ENCODE results near the gene GALNS. TPM values are rescaled to one million over a fixed set of nuclear protein-coding genes. Genes with fewer than 3 reads are reported as not detected.

The GALNS gene
- total RNA-seq, 1 experiment from 2014 or later, result 20.8 TPM

DNA sequence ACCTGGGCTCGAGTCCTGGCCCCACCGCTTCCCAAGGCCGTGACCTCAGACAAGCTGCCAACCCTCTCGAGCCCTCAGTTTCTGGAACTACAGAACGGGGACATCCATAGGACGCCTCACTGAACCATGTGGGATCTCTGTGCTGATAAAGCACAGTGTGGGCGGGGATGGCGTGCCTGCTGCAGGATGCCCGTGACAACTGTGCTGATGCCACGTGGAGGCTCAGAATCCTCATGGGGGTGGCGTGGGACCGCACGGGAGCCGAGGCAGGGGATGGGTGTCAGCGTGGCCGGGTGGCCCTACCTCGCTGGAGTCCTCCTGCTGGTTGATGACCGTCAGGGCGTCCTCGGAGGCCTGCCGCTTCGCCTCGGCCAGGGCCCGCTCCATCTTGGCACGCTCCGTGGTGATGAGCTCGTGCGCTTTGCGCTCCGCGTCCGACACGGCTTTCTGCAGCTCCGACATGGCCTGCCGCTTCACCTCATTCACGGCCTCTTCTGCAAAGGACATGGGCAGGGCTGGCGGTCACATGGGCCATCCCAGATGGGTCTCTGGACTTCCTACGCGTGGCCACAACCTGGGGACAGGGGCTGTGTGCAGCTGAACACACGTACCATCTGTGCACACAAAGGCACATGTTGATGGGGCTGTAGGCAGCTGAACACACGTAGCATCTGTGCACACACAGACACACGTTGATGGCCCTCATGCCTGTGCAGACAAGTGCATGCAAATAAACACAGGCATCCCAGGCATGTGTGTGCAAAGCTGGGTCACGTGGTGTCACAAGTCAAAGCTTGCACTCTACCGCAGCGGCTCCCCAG is 22.4 kb upstream of the GALNS start:
- in situ Hi-C loops (cut with HindIII; ENCODE audit: low pct_unique_long_range_greater_than_20kb, low sequenced_read_pairs), result no loop called here
- DNase-seq (ENCODE audit: low read depth), result no peak

DNA sequence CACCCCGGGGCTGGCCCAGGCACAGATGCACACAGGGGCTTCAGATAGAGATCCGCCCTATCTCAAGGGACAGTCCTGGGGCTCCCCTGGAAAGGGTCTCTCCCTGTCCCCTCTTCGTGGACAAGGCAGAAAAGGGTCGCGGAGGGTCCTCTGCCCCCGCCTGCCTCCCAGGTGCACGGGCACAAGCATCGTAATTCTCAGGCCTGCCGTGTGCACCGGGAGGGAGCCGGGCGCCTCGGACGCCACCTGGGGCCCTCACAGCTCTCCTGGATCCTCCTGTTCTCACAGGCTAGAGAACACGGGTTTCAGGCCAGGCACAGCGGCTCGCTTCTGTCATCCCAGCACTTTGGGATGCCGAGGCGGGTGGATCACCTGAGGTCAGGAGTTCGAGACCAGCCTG is 21.6 kb upstream of the GALNS start:
- no peak for DNase-seq (ENCODE audit: low read depth)
- in situ Hi-C loops (cut with HindIII; ENCODE audit: low pct_unique_long_range_greater_than_20kb, low sequenced_read_pairs), result no loop called here

DNA sequence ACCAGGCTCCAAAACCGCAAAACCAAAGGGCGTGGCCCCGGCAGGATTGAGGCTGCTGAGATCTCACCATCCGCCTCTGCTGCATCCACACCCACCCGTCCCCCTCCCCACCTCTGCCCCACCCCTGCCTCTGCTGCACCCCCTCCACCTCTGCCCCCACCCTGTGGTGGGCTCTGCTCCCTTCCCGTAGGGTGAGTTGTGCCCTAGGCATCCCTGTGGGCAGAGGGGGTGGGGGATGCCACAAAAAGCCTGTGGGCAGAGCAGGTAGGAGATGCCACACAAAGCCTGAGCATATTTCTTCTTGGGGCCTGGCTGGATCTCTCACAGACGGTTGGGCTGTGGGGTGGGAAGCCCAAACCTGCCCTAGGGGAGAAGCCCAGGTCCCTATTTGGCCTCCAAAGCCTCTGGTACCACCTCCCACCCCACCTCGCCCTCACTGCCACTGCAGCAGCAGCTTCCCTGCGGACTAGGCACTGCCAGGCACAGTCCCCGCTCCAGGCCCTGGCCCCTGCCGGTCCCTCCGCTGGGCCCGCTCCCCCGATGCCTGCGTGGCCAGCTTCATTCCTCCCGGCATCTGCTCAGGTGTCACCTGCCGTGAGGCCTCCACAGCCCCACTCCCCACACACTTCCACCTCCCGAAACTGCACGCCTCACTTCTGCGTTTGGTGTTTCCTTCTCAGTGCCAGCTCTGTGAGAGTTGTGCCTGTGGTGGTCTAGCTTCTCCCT is 21.0 kb upstream of the GALNS start:
- no peak for DNase-seq (ENCODE audit: low read depth)
- in situ Hi-C loops (cut with HindIII; ENCODE audit: low pct_unique_long_range_greater_than_20kb, low sequenced_read_pairs), result no loop called here

DNA sequence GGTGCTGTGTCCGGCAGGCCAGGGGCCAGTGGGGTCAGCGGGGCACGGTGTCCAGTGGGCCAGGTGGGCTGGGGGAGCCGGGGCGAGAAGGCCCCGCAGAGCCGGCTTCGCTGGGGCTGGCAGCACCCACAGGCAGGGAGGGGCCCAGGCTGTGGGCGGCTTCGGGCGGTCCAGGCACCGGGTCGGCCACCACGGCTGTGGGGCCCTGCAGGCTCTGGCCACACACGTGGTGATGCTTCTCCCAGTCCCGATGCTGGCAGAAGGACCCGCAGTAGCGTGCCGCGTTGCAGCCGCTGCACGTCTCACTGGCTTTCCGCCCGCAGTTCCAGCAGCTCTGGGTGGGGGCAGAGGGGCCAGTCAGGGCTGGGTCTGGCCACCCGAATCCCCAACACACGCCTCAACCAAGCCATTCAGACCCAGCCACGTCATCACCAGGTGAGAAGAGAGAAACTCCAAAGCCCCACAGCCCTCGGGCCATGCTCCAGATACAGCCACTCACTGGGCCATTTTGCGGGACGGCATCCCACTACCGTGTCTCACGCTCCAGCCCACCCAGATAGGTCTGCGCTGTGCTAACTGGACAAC is 20.3 kb upstream of the GALNS start:
- DNase-seq (ENCODE audit: low read depth), result no peak
- in situ Hi-C loops (cut with HindIII; ENCODE audit: low pct_unique_long_range_greater_than_20kb, low sequenced_read_pairs), result no loop called here

DNA sequence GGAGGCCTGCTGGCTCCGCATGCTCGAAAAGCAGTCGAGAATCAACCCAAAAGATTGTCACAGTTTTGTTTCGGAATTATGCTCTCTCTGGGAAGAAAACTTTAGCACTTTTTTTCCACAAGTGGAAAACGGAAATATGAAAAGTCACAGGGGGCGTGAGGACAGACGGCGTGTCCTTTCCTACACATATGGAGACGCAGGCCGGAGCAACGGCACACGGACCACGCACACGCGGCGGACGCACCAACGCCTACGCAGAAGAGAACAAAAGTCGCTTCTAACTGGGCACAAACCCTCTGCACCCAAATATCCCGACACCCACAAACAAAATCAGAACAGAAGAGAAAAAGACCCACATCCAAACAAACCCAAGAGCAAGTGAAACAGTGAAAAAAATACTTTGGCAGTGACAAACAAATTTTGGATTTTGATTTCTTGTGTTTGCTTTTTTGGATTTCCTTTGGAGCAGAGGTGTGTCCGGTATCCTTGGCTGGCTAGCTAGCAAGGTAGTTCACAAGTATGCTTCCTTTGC is 19.0 kb upstream of the GALNS start:
- in situ Hi-C loops (cut with HindIII; ENCODE audit: low pct_unique_long_range_greater_than_20kb, low sequenced_read_pairs), result no loop called here
- no peak for DNase-seq (ENCODE audit: low read depth)

DNA sequence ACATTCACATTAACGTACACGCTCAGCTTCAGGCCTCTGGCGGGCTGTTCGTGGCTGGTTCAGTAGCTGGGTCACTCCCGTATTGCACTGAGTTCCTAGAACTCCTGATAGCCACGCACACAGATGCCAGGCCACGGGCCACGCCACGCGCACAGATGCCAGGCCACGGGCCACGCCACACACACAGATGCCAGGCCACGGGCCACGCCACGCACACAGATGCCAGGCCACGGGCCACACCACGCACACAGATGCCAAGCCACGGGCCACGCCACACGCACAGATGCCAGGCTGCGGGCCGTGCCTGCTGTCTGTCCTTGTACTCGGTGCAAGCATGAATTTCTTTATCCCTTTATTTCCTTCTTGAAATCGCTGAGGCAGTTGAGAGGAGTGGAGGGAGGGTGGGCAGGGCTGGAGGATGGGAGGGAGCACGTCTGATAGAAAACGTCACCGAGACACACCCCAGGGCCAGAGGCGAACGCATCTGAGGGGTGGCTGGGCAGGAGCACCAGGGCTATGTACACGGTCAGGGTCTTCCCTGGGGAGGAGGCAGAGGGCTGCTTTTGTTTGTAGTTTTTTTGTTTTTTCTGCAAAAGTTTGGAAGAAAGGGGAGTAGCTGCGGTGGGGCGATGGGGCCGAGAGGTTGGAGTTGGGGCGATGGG is 18.3 kb upstream of the GALNS start:
- DNase-seq (ENCODE audit: low read depth), result no peak
- in situ Hi-C loops (cut with HindIII; ENCODE audit: low pct_unique_long_range_greater_than_20kb, low sequenced_read_pairs), result no loop called here

DNA sequence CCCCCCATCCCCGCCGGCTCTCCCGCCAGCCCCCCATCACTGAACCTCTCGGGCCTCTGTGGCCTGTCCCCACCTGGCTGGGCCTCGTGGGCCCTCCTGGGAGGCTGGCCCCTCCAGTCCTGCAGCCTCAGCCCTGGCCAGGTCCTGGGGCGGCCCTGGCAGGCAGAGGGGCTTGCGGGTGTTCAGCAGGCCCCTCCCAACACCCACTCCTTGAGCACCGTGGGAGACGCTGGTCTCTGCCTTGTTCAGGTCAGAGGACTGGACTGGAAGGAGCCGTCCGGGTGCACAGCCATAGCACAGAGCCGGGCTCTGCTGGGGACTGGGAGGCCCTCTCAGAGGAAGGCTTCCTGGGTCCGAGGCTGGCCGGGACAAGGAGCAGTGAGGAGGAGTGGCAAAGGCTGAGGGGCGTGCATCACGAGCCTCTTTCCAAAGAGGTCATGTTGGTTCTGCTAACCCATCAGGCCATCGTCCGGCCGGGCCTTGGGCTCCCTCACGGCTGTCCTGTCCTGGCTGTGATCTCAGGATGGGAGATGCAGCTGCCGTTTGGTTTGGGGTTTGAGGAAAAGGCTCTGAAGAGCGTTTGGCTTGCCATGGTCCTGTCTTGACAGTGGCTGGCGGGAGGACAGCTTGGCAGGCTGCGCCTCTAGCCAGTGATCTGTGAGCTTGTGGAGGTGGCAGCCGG is 16.0 kb upstream of the GALNS start:
- DNase-seq (ENCODE audit: low read depth), result no peak
- in situ Hi-C loops (cut with HindIII; ENCODE audit: low pct_unique_long_range_greater_than_20kb, low sequenced_read_pairs), result no loop called here

DNA sequence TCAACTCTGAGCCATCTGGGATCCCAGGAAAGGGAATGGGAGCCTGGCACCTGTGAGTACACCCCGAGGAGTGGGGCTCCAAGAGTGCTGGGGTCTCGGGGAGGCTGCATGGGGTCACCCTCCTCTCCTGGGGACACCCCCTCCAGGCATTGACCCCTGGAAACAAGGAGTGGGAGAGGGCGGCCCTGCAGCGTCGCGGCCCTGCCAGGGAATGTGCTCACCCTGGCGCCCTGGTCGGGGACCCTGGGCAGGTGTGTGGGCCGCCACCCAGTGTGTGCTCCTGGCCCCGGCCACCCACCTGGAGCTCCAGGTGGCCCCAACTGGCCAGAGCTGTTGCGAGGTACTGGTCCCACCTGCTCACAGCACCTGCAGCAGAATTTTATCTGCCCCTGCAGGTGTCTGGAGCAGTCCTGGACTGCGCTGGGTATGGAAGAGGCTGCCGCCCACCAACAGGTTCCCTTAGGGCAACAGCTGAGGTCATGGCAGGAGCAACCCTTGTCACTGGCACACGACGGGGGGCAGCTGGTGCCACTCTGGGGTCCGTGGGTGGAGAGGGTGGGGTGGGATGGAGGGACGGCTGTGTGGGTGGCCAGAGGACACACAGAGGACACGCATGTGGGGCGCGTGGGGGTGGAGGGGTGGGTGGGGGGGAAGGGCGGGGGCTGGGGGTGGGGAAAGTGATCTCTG is 15.1 kb upstream of the GALNS start:
- no peak for DNase-seq (ENCODE audit: low read depth)
- in situ Hi-C loops (cut with HindIII; ENCODE audit: low pct_unique_long_range_greater_than_20kb, low sequenced_read_pairs), result no loop called here

DNA sequence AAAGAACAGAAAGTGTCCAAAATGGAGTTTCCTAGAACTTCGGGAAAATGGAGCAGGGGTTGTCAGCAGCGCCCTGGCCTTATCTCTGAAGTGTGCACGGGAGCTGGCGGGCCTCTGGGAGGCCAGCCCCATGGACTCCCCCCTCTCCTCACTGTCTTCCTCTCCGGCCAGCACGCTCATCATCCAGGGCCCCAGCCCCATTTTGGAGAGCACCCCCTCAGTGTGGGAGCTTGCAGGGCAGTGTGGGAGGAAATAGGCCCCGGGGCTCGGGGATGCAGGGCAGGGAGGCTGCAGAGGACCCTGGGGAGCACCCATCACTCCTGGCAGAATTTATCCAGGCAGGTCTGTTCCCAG is 14.6 kb upstream of the GALNS start:
- in situ Hi-C loops (cut with HindIII; ENCODE audit: low pct_unique_long_range_greater_than_20kb, low sequenced_read_pairs), result no loop called here

DNA sequence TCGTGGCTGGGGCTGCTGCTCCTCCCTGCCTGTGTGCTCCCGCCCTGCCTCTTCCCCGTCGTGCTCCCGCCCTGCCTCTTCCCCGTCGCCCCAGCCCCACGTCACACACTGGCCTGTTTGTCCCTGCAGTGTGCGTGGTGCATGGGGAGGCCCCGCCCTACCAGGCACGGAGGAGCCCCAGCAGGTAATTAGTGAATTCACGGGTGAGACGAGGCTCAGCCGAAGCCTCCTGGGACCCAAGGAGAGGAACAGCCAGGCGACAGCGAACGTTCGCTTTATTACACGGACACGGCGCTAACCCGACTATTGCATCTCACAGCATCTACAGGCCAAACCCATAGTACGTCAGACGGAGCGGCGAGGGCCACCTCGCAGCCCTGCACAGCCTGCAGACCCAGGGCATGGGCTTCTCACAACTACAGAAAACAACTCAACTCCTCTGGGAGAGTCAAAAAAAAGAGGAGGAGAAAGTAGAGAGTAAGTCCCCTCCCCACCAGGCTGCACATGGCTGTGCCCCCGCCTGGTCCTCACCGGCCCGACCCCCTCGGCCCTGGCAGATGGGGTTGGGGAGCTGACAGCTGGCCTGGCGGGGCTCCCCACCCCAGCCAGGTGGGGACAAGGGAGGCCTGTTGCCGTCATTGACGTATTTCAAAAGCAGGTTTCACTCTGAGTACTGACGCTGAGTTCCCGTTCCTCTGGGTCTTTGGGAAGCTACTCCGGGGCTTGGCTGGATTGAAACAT is 14.0 kb upstream of the GALNS start:
- in situ Hi-C loops (cut with HindIII; ENCODE audit: low pct_unique_long_range_greater_than_20kb, low sequenced_read_pairs), result no loop called here

More for the DNA sequence above, 14.6 kb upstream of the GALNS start:
- no peak for DNase-seq (ENCODE audit: low read depth)

DNA sequence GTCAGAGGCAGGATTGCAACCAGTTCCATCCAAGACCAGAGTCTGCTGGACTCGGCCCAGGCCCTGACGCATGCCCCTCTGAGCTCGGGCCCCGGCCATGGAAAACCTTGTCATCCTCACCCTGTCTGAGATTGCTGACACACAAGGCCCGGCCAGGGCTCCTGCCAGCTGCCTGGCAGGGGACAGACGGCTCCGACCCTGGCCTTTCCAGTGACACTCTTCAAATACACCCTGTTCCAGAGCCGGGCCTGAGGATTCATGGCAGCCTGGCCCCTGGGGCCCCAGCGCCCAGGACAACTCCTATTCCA is 12.9 kb upstream of the GALNS start:
- in situ Hi-C loops (cut with HindIII; ENCODE audit: low pct_unique_long_range_greater_than_20kb, low sequenced_read_pairs), result no loop called here
- no peak for DNase-seq (ENCODE audit: low read depth)

More for the DNA sequence above, 14.0 kb upstream of the GALNS start:
- DNase-seq (ENCODE audit: low read depth), result no peak

DNA sequence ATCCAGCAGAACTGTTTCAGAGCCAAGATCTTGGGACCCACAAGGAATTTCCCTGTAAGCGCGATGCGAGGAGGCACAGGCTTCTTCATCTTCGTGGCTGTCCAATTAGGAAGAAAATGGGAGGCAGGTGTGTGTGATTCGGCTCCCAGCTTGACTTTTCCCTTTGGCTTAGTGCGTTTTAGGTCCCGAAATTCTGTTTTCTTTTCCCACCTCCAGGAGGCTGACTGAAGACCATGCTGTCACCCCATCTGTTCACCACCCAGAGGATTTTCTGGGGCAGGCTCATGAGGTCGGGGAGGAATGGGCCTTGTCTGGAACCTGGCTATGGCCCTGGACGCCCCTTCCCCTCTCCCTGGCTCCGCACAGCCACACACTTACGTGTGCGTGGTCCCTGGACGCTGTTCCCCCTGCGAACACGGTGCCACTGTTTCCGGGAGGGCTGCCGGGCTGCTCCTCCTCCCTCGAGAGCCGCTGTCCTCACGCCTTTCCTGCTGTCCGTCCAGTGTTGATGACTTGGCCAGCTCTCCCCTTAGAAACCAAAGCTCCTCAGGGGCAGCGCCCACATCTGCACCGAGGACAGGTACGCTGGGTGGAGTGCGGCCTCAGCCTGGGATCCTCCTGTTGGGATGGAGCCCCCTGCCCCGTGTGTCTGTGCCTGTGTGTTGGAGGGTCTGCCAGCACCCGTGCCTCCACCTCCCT is 12.4 kb upstream of the GALNS start:
- no peak for DNase-seq (ENCODE audit: low read depth)
- in situ Hi-C loops (cut with HindIII; ENCODE audit: low pct_unique_long_range_greater_than_20kb, low sequenced_read_pairs), result no loop called here

DNA sequence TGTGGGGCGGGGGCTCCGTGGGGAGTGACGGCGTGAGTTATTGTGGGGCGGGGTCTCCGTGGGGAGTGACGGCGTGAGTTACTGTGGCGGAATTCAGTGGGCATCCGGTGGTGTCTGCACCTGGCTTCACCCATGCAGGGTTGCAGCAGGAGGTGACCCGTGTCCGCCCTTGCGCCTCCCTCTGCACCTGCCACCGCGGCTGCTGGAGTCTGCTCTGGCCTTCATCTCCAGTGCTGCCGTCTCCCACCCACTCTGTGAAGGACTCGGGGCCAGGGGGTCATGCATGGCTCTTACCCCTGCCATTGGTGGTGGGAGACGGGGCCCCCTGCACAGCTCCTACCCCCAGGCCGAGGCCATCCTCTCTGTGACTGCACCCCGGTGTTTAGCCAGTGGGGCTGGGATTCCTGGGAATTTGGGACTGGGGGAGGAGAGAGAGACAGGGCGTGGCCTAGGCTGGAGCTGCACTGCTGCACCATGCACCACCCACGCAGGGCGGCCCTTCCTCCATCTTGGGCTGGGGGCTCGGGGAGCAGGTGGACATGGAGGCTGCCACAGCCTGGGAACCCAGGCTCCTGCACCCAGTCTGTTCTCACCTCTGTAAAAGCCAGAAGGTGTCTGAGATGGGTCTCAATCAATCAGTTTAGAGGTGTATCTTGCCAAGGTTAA is 11.0 kb upstream of the GALNS start:
- no peak for DNase-seq (ENCODE audit: low read depth)
- in situ Hi-C loops (cut with HindIII; ENCODE audit: low pct_unique_long_range_greater_than_20kb, low sequenced_read_pairs), result no loop called here

DNA sequence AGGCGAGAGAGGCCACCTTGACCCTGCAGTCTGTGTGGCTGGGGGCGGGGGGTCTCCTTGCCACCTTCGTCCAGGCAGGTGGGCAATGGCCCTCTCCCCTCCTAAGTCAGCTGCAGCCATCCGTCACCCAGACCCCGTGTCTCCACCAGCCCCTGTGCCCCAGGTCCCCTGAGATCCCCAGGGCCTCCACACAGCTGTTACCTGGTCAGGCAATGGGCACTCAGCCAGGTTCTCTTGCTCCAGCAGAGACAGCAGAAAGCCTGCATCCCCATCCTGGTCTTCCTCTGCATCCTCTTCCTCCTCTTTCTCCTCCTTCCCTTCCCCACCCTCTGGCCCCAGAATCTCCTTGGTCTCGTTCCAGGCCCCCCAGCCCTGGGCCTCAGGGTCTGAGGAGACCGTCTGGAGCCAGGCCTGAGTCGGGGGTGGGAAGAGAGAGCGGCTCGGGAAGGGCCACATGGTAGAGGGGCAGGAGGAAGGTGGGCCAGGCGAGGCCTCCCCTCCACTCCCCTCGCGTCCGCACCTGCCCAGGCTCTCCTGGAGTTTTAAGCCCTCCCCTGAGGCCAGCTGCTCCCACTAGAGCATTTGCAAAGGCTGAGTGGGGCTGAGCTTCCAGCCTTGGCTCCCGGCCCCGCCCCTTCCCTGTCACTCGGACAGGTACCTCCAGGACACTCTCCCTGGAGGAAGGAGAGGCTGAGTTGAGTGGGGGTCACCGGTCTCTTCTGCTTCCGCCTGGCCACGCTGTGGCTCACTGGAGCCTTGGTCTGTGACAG is 9.6 kb upstream of the GALNS start, which contains the start of gene PABPN1L:
TSS of gene PABPN1L (minus strand) at position 510 of the 770 bp plus-strand sequence. CDS start at position 456, 54 bp downstream.
- in situ Hi-C loops (cut with HindIII; ENCODE audit: low pct_unique_long_range_greater_than_20kb, low sequenced_read_pairs), result no loop called here
- DNase-seq (ENCODE audit: low read depth), result no peak

DNA sequence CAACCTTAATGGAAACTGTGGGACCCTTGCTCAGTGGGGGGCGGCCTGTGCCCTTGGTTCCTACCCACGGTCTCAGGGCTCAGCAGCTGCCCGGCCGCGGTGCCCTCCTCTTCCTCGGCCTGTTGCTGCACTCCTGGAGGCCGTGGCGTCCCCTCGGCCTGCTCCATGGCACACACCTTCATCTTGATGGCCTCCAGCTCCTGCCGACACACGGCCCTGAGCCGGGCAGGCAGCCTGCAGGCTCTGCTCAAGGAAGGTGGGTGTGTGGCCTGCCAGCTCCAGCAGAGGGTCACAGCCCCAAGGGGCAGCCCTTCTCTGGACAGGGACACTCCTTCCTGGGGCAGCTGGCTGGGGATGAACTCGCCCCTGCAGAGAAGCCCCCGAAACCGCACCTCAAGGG is 9.0 kb upstream of the GALNS start:
- no peak for DNase-seq (ENCODE audit: low read depth)
- in situ Hi-C loops (cut with HindIII; ENCODE audit: low pct_unique_long_range_greater_than_20kb, low sequenced_read_pairs), result no loop called here
